ENCODE data around the gene GJA4. TPM values are rescaled to one million over a fixed set of nuclear protein-coding genes. Genes with fewer than 3 reads are reported as not detected.

GJA4 gene
- polyA plus RNA-seq, 1 donor = 15.0 TPM

DNA sequence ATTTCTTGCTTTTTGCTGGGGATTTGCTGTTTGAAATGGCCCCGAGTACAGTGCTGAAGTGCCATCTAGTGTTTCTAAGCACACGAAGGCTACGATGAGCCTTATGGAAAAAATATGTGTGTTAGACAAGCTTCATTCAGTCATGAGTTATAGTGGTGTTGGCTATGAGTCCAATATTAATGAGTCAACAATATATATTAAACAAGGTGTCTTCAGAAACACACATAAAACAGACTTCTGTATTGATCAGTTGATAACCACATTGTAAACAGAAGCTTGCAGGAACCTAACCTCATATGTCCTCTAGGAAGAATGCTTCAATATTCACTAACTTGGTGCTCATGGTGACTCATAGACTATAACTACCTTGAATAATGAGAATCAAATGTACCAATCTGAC lies 39.6 kb upstream of the GJA4 start:
- DNase-seq = no peak
- H3K36me3 ChIP-seq (ENCODE audit: control insufficient read depth, insufficient read depth, low read length) = no peaks in the 10 kb centered on the region
- H3K27ac ChIP-seq (ENCODE audit: low read length) = no peak overlapping the region
- H3K4me3 ChIP-seq (ENCODE audit: low read length) = no peak overlapping the region
- peaks cover 2% of the 10 kb centered on the region for H3K4me1 ChIP-seq (ENCODE audit: control insufficient read depth, insufficient read depth, low read length)
- WGBS (ENCODE audit: insufficient coverage, low lambda C conversion rate) = no CpG with 5 or more reads among the region's 3 CpGs
- no peaks in the 10 kb centered on the region for H3K9me3 ChIP-seq (ENCODE audit: control insufficient read depth, low read depth, low read length)
- H3K27me3 ChIP-seq (ENCODE audit: control insufficient read depth, insufficient read depth, low read length) = peaks cover 6% of the 10 kb centered on the region

DNA sequence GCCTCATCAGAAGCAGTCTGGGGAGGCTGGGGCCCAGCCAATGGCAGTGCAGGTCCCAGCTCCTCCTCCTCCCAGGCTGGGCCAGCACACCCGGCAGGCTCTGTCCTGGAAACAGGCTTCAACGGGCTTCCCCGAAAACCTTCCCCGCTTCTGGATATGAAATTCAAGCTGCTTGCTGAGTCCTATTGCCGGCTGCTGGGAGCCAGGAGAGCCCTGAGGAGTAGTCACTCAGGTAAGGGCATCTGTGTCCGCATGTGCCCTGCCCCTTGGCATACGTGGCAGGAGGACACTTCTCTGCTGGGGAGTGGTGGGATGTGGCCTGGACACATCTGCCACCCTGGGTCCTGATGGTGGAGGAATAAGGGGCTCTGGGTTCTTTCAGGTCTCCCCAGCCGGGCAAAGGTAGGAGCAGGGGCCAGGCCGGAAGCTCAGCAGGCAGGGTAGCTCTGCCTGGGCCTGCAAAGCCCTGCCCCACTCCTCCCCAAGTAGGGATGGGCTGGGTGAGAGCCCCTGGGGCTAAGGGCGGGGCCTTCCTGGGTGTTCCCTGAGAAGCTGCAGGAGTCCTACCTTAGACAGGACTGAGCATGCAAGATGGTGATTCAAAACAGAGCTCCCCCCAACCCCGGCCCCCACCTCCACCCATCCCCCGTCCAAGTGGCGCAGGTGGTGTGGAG lies 37.7 kb upstream of the GJA4 start, which contains the start of gene GJB5:
GJB5 (plus strand) TSS at position 84 of the 674 bp plus-strand sequence. CDS start 2,284 bp downstream, outside the sequence.
- Histone ChIP-seq H3K27ac (ENCODE audit: low read length) (no peak within 1 kb of the TSS), H3K36me3 (ENCODE audit: control insufficient read depth, insufficient read depth, low read length) (no peaks in the 10 kb centered on the region), H3K4me3 (ENCODE audit: low read length) (no peak within 1 kb of the TSS), H3K4me1 (ENCODE audit: control insufficient read depth, insufficient read depth, low read length) (peaks cover 16% of the 10 kb centered on the region), H3K9me3 (ENCODE audit: control insufficient read depth, low read depth, low read length) (no peaks in the 10 kb centered on the region), H3K27me3 (ENCODE audit: control insufficient read depth, insufficient read depth, low read length) (no peaks in the 10 kb centered on the region)
- DNase-seq = no peak
- WGBS (ENCODE audit: insufficient coverage, low lambda C conversion rate) = no CpG with 5 or more reads among the region's 13 CpGs

DNA sequence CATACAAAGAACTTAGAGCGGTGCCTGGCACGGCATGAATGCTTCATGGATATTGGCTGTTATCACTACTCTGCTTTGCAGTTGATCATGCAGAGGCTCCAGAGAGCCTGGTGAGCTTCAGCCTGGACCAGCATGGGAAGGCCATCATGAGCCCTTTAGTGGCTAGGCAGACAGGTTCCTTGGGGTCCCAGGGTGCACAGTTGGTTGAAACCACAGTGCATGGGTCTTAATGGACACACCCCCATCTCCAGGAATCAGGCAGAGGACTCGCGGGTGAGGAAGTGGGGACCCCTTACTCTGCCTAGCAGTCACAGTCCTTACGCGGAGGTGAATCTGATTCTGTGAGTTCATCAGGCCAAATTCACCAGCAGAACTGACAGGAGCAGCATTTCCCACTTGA lies 36.8 kb upstream of the GJA4 start:
- no CpG with 5 or more reads among the region's 6 CpGs for WGBS (ENCODE audit: insufficient coverage, low lambda C conversion rate)
- Histone ChIP-seq H3K27ac (ENCODE audit: low read length) (no peak overlapping the region), H3K36me3 (ENCODE audit: control insufficient read depth, insufficient read depth, low read length) (no peaks in the 10 kb centered on the region), H3K9me3 (ENCODE audit: control insufficient read depth, low read depth, low read length) (no peaks in the 10 kb centered on the region), H3K4me3 (ENCODE audit: low read length) (no peak overlapping the region), H3K4me1 (ENCODE audit: control insufficient read depth, insufficient read depth, low read length) (peaks cover 22% of the 10 kb centered on the region), H3K27me3 (ENCODE audit: control insufficient read depth, insufficient read depth, low read length) (no peaks in the 10 kb centered on the region)
- DNase-seq = no peak

DNA sequence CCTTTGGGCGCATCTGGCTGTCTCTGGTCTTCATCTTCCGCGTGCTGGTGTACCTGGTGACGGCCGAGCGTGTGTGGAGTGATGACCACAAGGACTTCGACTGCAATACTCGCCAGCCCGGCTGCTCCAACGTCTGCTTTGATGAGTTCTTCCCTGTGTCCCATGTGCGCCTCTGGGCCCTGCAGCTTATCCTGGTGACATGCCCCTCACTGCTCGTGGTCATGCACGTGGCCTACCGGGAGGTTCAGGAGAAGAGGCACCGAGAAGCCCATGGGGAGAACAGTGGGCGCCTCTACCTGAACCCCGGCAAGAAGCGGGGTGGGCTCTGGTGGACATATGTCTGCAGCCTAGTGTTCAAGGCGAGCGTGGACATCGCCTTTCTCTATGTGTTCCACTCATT lies 35.4 kb upstream of the GJA4 start:
- Histone ChIP-seq H3K36me3 (ENCODE audit: control insufficient read depth, insufficient read depth, low read length) (no peaks in the 10 kb centered on the region), H3K27ac (ENCODE audit: low read length) (no peak overlapping the region), H3K27me3 (ENCODE audit: control insufficient read depth, insufficient read depth, low read length) (no peaks in the 10 kb centered on the region), H3K9me3 (ENCODE audit: control insufficient read depth, low read depth, low read length) (peaks cover 5% of the 10 kb centered on the region), H3K4me3 (ENCODE audit: low read length) (no peak overlapping the region), H3K4me1 (ENCODE audit: control insufficient read depth, insufficient read depth, low read length) (peaks cover 22% of the 10 kb centered on the region)
- no peak for DNase-seq
- no CpG with 5 or more reads among the region's 21 CpGs for WGBS (ENCODE audit: insufficient coverage, low lambda C conversion rate)

DNA sequence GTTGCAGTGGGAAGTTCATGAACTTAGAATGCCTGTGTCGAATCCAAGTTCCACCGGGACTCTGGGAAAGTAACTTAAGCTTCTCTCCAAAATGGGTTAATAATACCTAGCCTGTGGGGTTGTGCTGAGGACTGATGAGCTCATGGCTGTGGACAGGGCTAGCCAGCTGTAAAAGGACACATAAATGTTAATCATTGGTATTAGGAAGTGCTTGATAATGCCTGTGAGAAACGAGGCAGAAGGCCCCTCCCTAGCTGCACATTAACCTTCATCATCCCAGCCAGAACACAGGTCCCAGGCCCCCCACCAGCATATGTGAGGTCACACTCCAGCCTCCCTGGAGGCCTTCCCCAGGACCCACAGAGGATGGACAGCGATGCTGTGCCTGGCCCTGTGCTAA lies 34.0 kb upstream of the GJA4 start:
- Histone ChIP-seq H3K27ac (ENCODE audit: low read length) (no peak overlapping the region), H3K4me1 (ENCODE audit: control insufficient read depth, insufficient read depth, low read length) (peaks cover 27% of the 10 kb centered on the region), H3K9me3 (ENCODE audit: control insufficient read depth, low read depth, low read length) (peaks cover 5% of the 10 kb centered on the region), H3K36me3 (ENCODE audit: control insufficient read depth, insufficient read depth, low read length) (no peaks in the 10 kb centered on the region), H3K4me3 (ENCODE audit: low read length) (no peak overlapping the region), H3K27me3 (ENCODE audit: control insufficient read depth, insufficient read depth, low read length) (no peaks in the 10 kb centered on the region)
- peak; percentile 45 to 68 for DNase-seq
- WGBS (ENCODE audit: insufficient coverage, low lambda C conversion rate) = no CpG with 5 or more reads among the region's 4 CpGs

DNA sequence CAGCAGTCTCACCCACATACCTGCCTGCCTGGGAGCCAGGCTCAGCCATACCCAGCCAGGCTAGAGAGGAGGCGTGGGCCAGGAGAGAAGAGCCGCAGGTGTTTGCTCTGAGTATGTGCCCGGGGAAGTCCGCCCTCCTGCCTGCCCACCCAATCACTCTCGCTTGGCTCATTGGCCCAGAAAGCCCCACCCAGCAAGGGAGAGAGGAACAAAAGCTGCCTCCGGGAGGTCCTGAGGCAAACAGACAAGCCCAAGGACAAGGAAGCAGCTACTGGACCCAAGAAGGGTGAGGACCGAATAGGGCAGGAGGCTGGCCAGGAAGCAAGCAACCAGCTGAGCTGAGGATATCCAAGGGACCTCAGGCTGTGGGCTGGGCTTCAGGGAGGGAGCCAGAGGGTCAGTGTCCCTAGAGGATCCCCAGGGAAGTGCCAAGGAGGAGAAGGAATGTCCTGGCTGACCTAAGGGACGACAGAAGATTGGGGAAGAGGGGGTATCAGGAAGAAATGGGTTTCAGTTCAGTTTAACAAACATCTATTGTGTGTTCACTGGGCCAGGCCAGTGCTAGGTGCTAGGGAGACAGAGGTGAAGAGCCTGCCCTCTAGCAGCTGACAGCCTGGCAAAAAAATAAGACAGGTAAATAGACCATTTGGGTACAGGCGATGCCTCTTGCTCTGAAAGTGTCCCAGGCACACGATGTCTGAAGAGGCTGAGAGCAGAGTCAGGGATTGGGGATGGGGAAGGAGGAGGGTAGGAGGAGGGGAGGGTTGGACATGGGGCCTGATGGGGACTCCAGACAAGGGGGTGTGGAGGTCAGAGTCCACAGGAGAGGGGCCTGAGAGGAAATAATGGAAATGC lies 33.1 kb upstream of the GJA4 start, which contains the start of gene GJB4:
GJB4 (plus strand) TSS at position 238 of the 855 bp plus-strand sequence. CDS start 1,515 bp downstream, outside the sequence.
- Histone ChIP-seq H3K9me3 (ENCODE audit: control insufficient read depth, low read depth, low read length) (peaks cover 5% of the 10 kb centered on the region), H3K27ac (ENCODE audit: low read length) (peak within 1 kb of the TSS; percentile 36), H3K27me3 (ENCODE audit: control insufficient read depth, insufficient read depth, low read length) (no peaks in the 10 kb centered on the region)

DNA sequence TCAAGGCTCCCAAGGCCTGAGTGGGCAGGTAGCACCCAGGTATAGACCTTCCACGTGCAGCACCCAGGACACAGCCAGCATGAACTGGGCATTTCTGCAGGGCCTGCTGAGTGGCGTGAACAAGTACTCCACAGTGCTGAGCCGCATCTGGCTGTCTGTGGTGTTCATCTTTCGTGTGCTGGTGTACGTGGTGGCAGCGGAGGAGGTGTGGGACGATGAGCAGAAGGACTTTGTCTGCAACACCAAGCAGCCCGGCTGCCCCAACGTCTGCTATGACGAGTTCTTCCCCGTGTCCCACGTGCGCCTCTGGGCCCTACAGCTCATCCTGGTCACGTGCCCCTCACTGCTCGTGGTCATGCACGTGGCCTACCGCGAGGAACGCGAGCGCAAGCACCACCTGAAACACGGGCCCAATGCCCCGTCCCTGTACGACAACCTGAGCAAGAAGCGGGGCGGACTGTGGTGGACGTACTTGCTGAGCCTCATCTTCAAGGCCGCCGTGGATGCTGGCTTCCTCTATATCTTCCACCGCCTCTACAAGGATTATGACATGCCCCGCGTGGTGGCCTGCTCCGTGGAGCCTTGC lies 31.5 kb upstream of the GJA4 start:
- H3K4me1 ChIP-seq (ENCODE audit: control insufficient read depth, insufficient read depth, low read length) = peaks cover 30% of the 10 kb centered on the region
- 100% methylated on average over 5 of the region's 33 CpGs for WGBS (ENCODE audit: insufficient coverage, low lambda C conversion rate)
- H3K27me3 ChIP-seq (ENCODE audit: control insufficient read depth, insufficient read depth, low read length) = no peaks in the 10 kb centered on the region
- peaks cover 5% of the 10 kb centered on the region for H3K9me3 ChIP-seq (ENCODE audit: control insufficient read depth, low read depth, low read length)
- H3K27ac ChIP-seq (ENCODE audit: low read length) = no peak overlapping the region
- no peak for DNase-seq
- no peak overlapping the region for H3K4me3 ChIP-seq (ENCODE audit: low read length)
- H3K36me3 ChIP-seq (ENCODE audit: control insufficient read depth, insufficient read depth, low read length) = no peaks in the 10 kb centered on the region

More for the DNA sequence above, 33.1 kb upstream of the GJA4 start, which contains the start of gene GJB4:
- H3K4me3 ChIP-seq (ENCODE audit: low read length) = no peak within 1 kb of the TSS
- no peaks in the 10 kb centered on the region for H3K36me3 ChIP-seq (ENCODE audit: control insufficient read depth, insufficient read depth, low read length)
- peaks cover 30% of the 10 kb centered on the region for H3K4me1 ChIP-seq (ENCODE audit: control insufficient read depth, insufficient read depth, low read length)
- peak in 1 of 2 donors; percentile 14 for DNase-seq
- WGBS (ENCODE audit: insufficient coverage, low lambda C conversion rate) = no CpG with 5 or more reads among the region's 10 CpGs

DNA sequence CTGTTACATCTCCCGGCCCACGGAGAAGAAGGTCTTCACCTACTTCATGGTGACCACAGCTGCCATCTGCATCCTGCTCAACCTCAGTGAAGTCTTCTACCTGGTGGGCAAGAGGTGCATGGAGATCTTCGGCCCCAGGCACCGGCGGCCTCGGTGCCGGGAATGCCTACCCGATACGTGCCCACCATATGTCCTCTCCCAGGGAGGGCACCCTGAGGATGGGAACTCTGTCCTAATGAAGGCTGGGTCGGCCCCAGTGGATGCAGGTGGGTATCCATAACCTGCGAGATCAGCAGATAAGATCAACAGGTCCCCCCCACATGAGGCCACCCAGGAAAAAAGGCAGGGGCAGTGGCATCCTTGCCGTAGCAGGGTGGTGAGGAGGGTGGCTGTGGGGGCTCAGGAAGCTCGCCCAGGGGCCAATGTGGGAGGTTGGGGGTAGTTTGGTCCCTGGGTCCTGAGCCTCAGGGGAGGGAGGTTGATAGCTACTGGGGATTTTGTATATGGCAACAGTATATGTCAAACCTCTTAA lies 31.0 kb upstream of the GJA4 start:
- Histone ChIP-seq H3K27ac (ENCODE audit: low read length) (no peak overlapping the region), H3K27me3 (ENCODE audit: control insufficient read depth, insufficient read depth, low read length) (peaks cover 3% of the 10 kb centered on the region), H3K9me3 (ENCODE audit: control insufficient read depth, low read depth, low read length) (peaks cover 5% of the 10 kb centered on the region), H3K4me3 (ENCODE audit: low read length) (no peak overlapping the region), H3K4me1 (ENCODE audit: control insufficient read depth, insufficient read depth, low read length) (peaks cover 30% of the 10 kb centered on the region), H3K36me3 (ENCODE audit: control insufficient read depth, insufficient read depth, low read length) (no peaks in the 10 kb centered on the region)
- DNase-seq = no peak
- 86% methylated on average over 1 of the region's 13 CpGs for WGBS (ENCODE audit: insufficient coverage, low lambda C conversion rate)

DNA sequence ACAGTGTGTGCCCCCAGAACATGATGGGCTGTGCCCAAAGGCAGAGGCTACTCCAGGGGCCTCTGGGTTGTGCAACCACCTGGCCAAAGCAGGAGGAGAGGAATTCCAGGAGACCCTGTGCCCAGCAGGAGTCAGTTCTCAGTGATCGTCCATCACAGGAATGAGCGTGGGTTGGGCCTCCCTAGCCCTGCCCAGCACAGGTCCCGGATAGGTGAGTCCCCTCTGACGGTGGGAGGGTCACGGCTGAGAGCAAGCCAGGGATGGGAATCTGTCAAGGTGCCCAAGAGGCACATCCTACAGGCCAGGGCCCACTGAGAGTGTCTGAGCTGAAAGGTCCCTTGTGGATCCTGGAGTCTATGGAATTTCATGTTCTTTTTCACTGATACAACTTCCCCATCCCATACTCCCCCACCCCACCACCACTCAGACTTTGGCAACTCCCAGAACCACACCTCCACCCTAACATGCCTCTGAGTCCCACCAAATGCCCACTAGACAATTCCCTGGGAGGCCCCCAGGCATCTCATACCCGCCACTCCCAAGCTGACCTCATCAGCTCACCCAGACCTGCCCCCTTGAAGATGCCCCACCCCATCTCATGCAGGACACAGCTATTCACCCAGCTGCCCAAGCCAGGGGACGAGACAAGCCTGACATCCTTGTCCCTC lies 30.2 kb upstream of the GJA4 start:
- Histone ChIP-seq H3K36me3 (ENCODE audit: control insufficient read depth, insufficient read depth, low read length) (no peaks in the 10 kb centered on the region), H3K4me3 (ENCODE audit: low read length) (no peak overlapping the region), H3K27ac (ENCODE audit: low read length) (no peak overlapping the region), H3K9me3 (ENCODE audit: control insufficient read depth, low read depth, low read length) (peaks cover 5% of the 10 kb centered on the region), H3K4me1 (ENCODE audit: control insufficient read depth, insufficient read depth, low read length) (peaks cover 30% of the 10 kb centered on the region), H3K27me3 (ENCODE audit: control insufficient read depth, insufficient read depth, low read length) (peaks cover 5% of the 10 kb centered on the region)
- DNase-seq = no peak
- WGBS (ENCODE audit: insufficient coverage, low lambda C conversion rate) = 20% methylated on average over 1 of the region's 7 CpGs
